Activated CD8-positive, alpha-beta memory T cell treated with anti-CD3 and anti-CD28 coated beads, Interleukin-2, amount 50 U/mL, for 48 hours (primary cell): ENCODE data around the gene SRGAP2.
"Not testable (repeated sequence)": the region's sequence is repeated elsewhere in the genome, so short reads cannot be mapped to it uniquely, and the experiment has no call there.

Experiments used
- DNase-seq: peaks from one replicate; pipeline ENCODE4 v3.0.0-alpha.2; 2020

Gene SRGAP2

DNA sequence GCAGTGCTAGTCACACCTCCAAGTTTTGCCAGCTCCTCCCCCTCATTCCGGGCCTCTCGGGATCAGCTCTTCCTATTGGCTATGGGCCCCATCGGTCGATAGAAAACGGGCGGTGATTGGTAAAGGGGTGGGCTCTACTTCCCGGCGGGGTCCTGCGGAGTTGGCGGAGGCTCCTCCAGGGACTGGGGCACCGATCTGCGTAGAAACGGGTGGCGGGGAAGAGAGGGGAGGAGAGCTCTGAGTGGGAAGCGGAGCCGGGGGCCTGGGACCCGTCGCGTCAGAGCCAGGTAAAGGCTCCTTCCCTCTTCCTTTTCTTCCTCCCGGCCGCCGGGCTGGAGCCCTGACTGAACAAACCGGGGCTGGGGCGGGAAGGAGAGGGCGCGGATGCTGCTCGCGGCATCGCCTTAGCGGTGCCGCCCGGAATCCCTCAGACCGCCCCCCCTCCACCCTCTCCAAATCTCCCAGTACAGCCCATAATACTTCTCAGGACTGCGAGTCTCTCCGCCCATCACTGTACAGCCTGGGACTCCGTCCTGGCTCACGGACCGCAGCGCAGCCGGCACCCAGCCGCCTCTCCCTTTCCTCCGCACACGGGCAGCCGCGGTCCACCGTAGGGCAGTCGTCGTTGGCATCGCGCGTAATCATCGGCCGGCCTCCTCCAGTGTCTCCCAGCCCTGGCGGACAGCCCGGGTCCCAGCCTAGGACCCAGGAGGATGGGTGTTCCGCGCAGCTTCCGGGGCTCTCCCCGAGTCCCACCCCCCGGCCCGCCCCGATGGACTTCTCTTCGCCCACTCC is at the start of gene SRGAP2:
Gene SRGAP2, plus strand, starts transcription at position 178 of the 795 bp plus-strand sequence. CDS start 2,430 bp downstream, outside the sequence.
- DNase-seq = peak; percentile 78

DNA sequence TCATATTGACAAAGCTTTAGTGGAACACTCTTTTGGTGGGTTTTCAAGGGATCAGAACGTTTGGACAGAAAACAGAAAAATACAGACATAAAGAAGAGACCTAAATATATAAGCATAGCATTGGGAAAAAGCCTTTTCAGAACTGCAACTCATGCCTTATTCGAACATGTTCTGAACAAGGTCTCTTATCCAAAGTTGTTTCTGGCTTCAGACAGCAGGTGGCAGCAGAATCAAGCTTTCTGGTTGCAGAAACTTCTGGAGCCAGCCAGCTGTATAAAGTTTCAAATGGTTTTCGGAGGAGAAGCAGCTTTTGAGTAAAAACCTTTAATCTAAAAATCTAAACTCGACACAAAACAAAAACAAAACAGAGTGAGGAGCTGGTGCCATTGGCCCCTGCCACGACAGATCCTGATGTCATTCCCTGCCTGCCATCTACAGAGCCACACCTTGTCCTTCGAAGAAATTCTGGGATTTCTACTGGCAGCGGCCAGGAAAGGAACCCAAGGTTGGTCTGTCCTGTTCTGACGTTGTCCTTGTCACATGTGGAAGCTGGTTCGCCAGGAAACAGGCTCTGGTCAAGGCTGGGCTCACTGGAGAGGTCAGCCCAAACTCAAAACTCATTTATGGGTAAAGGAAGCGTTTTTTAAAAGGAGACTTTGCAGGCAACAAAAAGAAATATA is 35.9 kb upstream of the SRGAP2 start:
- DNase-seq = not testable (repeated sequence)

DNA sequence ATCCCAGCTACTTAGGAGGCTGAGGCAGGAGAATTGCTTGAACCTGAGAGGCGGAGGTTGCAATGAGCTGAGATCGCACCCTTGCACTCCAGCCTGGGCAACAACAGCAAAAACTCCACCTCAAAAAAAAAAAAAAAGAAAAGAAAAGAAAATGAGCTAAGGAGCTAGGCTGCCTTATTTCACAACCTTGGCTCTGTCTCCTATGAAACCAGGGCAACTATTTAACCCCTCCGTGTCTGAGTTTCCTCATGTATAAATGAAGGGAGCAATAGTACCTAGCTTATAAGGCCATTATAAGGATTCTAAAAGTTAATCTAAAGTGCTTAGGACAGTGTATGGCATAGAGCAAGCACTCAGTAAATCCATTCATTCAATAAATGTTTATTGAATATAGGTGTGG is 33.5 kb upstream of the SRGAP2 start:
- not testable (repeated sequence) for DNase-seq

DNA sequence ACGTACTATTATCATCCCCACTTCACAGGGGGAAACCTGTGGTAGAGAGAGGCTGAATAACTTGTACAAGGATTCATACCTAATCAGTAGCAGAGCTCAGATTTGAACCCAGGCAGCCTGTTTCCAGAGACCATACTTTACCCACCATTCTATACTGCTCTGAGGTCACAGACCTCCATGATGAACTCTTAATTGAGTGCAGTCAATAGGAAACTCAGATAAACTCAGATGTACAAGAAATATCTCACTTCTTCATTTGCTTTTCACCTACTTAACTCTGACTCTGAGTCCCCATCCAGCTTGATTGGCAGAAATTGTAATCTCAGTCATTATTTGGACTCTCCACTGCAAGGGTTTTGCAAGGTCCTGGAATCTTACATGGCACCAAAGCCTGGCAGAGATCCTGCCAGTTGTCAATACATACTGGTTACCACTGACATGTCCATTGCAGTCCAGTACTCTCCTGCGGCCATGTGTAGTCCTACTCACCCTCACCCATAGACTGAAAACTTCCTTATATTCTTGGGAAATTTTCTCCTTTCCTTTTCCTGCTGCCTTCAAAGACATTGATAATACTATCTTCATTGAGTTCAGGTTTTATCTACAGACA is 30.1 kb upstream of the SRGAP2 start:
- DNase-seq = not testable (repeated sequence)

DNA sequence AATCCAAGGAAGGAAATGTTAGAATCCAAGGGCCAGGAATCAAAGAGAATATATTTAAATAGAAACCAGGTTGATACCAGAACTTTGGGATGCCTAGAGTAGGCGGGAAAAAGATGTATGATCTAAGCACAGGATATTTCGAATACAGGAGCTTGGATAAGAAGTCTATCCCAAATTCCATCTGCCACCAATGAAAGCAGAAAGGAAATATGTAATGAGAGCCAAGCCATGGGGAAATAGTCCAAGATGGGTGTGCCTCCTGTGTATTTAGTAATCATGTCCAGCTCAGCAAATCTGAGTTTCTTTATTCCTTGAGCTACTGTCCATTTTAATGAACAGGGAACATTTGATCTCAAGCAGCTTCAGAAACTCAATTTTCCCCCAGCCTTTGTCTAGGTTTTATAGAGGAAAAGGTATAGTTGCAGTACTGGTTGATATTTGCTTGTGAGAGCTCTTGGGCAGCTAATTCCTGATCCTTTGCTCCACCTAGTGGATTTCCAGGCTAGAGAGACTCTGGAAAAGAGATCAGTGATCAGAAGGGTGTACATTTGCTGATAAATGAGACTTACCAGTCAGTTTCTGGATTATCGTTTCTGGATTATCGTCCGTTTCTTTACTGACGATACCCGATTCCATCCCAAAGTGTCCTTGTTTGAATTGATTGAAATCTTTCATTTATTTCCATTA is 29.0 kb upstream of the SRGAP2 start:
- DNase-seq = not testable (repeated sequence)

DNA sequence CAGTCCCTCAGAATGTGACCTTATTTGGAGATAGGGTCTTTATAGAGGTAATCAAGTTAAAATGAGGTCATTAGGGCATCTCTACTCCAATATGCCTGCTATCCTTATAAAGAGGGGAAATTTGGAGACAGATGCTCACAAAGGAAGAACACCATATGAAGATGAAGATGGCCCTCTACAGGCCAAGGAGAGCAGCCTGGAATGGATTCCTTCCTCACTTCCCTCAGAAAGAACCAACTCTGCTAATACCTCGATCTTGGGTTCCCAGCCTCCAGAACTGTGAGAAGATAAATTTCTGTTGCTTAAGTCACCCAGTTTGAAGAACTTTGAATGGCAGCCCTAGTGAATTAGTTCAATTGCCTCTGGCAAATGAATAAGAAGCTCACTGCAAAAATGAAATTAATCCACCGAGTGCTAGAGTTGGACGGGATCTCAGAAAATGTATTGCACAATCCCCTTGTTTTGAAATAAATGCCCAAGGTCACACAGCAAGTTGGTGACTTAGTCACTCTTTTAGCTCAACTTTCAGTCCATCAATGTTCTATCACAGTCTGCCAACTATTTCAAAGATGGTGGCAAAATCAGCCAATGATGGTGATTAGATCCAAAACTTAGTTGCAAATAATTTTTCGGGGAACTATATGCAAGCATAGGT is 27.8 kb upstream of the SRGAP2 start:
- not testable (repeated sequence) for DNase-seq

DNA sequence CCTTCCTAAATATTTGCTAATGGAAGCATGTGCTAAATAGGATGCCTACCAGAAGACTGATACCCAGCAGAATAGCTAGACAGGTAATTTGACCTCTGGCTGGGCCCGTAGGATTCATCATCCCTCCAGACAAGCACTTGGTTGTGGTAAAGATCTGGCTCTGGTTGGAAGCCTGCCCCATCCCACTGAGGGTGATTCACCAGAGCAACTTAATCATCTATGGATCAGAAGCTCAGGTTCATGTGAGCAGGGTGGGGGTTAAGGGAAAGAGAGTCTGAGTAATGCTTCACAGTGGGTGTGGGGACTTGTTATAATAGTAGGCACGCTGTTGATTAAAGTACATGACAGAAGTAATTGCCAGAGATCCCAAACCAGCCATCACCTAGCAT is 27.2 kb upstream of the SRGAP2 start:
- DNase-seq = peak; percentile 46

DNA sequence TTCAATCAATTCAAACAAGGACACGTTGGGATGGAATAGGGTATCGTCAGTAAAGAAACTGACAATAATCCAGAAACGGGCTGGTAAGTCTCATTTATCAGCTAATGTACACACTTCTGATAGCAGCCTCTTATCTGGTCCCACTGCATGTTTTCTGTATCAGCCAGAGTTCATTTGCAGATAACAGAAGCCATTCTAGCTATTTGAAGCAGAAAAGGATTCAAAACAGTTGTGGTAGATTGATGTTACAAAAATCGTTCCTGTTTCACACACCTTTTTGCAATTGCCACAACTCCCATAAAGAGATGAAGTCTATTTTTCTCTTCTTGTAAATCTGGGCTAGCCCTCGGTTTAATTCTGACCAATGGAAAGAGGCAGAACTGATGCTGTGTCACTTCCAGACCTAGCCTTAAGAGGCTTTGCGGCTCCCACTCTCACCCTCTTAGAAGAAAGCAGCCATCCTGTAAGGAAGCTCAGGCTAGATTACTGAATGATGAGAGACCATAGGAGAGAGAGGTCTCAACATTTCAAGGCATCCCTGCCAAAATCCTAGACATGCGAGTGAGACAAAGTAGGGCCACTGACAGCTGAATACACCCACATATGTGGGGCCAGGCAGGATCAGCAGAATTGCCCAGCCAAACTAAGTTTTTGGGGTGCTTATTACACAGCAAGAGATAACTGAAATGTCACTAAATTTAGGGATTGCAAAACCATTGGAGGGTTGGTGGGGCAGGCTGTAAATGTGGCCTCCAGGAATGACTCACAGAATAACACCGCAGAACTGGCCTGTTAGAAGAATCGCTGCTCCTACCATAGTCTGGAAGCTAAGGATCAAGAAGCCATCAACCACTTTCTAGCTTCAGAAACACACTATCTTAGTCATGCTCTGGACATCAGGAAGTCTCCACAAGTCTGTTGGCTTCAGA is 25.0 kb upstream of the SRGAP2 start:
- DNase-seq = not testable (repeated sequence)

DNA sequence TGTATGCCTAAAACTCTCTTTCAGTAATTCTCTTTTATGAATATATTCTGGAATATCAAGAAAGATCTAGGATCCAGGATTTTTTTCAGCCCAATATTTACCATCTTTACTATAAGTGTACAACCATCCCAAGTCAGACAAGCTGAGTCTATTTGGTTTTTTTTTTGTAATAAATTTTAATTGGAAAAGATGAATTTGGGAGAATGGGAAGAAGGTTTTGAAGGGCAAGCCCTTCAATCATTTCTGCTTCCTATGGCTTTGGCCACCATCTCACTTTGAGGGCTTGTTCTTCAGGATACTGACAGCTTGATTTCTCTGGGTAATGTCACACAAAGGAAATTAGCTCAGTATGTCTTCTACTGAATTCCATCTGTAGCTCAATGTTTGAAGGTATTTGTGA is 23.7 kb upstream of the SRGAP2 start:
- not testable (repeated sequence) for DNase-seq

DNA sequence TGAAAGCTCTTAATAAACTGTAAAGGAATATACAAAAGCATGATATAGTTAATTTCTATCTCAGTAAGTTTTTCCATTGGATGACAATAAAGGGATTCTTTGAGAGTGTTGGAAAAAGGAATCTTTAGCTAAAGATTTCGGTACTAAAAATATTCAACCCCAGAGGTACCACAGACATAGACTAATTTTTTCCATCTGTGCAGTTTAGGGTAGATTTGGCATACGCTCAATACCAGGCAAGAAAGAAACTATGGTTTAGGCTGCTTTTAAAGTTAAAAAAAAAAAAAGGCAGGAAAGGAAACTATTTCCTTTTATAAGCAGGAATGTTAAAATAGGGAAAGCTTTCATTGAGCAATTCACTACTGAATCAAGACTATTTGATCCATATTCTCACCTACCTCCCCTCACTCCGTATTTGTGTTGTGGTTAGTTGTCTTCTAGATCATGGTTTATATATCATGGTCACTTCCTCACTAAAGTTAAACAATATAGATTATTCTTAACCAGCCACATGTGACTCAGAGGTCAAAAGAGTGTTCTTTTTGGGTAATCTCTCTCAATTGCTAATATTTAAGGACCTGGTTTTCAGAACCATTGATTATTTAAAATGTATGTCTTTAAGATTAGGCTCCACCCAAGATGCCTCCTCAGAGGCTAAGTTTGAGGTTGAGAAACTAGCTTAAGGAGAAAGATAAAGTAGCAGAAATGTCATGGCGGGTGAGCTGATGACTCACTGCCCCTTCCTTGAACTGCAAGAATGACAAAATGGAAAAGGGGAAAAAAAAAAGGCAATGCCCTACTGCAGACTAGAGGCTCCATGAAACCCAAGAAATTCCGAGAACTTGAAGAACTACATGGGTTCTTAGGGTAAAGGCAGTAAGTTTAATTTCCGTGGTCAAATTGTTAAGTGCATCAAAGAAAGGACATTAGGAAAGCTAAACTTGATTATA is 20.7 kb upstream of the SRGAP2 start:
- DNase-seq = not testable (repeated sequence)

DNA sequence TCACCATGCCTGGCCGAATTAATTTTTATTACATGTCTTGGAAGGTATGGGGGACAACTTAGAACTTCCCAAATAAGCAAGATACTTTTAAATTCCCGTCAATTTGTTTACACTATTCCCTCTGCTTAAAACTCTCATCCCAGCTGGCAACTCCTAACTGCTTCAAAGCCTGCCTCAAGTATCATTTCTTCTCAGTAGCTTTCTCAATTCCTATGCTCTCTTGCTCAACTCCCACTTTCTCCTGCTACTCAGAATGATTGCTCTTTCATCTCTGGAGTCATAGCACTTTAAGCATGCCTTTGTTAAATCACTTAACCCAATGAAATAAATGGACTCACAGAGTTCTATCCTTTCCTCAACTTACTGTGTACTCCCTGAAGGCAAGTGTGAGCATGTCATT is 19.6 kb upstream of the SRGAP2 start:
- DNase-seq = not testable (repeated sequence)

DNA sequence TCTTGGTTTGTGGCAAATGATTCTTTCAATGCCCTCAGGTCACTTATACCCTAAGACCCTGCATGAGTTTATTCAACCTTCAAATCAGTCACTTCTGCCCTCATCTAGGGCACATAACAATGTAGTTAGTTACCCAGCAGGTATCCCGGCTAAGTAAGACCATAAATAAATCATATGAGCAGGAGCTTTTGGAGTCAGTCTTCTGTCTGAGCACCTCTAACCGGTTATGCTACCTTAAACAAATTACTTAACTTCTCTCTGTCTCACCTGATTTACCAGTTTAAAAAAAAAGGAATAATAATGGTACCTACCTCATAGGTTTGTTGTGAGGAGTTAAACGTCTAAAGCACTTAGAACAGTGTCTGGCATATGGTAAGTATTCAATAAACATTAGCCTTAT is 17.6 kb upstream of the SRGAP2 start:
- not testable (repeated sequence) for DNase-seq

DNA sequence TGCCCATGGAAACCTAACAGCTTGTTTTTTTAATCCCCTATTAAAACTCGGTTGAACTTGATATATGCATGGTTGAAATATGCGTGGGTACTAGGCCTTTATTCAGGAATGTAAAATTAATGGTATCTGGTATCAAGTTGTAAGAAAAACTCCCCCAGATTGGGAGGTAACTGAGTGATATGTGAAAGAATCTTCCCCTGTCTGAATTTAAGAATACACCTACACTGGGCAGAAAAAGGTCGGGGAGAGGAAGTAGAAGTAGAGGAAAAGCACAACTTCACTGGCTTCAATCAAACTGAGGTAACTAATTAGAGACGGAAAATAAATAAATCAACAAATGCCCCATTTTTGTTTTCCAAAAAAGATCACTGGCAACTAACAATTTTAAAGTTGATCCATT is 16.5 kb upstream of the SRGAP2 start:
- not testable (repeated sequence) for DNase-seq

DNA sequence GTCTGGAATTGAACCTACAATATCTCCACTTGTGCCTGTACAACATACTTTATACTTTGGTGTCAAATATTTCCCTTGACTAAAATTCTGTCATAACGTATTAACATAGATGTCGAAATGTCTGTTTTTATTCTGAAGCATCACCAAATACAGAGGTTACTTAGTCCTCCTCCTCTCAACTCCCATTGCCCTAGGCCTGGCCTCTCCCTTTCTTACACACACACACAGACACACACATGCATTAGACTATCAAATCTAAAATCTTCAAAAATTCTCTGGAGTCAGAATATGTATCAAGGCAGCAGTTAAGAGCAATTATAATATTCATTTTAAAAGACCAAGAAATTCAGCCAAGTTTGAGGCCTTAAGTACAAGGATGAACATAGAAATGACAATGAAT is 8.2 kb upstream of the SRGAP2 start:
- DNase-seq = not testable (repeated sequence)

DNA sequence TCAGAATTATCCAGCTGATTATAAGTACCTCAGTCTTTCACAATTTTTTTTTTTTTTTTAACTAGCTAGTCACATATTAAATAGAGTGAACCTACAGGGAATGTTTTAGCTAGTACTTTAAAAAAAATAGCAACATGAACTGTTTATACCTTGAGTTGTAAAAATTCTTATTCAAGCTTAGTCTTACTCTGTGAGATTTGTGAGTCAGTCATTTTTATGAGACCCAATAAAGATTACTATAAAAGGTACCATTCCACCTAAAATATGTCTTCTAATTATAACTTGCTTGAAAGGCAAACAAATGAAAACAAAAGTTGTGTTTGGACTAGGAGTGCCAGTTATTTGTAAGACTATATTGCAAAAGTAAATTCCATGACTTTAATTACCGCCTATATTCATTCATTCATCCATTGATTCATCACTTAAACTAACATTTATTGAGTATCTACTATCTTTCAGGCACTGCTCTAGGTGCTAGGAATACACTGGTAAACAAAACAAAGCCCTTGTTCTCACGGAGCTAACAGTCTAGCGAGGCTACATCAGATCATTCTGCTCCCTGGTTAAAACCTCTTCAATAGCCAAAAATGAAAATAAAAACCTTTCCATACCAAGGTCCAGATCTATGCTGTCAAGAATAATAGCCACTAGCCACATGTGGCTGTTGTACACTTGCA is 6.5 kb upstream of the SRGAP2 start:
- DNase-seq = not testable (repeated sequence)

DNA sequence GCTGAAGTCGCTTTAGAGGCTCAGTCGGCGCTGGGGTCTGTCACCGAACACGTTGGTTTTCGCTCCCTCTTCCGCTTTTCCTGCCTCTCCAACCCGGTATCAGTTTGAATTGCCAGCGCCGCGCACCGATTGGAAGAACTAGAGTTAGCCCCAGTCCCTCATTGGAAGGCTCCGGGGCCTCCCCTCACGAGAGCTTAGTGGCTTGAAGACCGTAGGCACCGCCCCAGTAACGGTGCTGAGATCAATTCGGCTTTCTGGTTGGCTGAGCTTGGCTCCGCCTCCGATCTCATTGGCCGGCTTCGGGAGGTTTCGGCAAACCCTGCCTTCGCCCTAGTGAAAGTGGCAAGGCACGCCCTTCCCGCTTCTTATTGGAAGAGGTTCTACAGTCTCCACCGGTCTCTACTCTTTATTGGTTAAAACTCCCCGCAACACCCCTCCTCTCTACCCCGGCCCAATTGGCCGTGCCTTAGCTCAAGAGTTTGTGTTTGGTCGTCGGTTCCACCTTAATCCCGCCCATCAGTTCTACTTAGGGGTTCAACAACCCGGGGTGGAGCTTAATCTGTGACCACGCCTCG is 465 bp upstream of the SRGAP2 start, which contains the start of gene FAM72A:
Gene FAM72A, minus strand, starts transcription at position 51 of the 575 bp plus-strand sequence. CDS start 814 bp downstream, outside the sequence.
- DNase-seq = peak; percentile 92

DNA sequence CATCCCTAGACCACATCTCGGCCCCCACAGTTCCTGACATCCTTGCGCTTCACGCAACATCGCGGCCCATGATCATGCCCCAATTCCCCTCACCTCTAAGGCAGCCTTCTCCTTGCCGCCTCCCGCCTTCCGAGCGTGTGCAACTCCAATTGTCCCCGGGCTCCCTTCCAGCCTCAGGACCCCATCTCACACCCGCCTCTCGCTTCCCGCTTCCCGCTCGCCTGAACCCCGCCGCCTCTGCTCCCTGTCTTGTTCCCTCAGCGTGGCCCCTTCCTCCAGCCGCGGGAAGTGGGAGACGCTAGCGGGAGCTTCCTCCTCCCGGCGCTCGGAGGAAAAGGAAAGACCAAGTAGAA is 794 bp downstream of the SRGAP2 start:
- DNase-seq = not testable (repeated sequence)

DNA sequence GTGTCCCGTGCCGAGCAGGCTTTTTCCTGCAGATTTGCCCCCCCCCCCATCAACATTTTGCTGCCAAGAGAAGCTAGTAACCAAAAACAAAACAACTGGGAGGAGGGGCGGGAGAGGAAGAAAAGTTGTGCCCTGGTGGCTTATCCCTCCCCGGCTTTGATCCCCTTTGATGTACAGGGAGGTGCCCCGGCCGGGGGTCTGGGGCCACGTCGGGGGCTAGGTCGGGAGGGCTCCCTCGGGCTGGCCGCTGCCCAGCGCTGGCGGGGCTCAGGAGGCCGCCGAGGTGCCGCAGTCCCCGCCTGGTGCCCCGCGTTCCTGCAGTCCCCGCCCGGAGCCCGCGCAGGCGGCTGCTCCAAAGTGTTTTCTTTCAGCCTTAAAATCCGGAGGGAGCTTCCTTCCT is 1.5 kb downstream of the SRGAP2 start:
- DNase-seq = not testable (repeated sequence)

DNA sequence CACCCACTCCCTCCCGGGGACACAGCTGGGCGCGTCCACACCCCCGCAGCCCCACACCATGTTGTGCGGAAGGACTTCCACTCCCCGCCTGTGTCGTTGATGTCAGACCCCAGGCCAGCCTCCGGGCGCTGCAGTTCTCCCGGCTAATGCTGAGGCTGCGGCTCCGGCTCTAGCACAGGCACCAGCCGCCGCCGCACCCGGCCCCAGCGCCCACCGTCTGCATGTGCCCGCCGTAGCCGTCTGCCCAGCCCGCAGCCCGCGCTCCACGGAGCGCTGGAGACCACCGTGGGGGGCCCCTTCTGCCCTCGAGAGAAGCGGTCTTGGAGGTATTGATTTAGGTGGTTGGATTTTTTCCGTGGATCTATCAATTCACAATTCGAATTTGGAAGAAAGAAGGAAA is 2.2 kb downstream of the SRGAP2 start:
- peak; percentile 54 for DNase-seq
